Endothelial cell of umbilical vein (primary cell): ENCODE measurements around the gene OSGEP. TPM values are rescaled to one million over a fixed set of nuclear protein-coding genes. Genes with fewer than 3 reads are reported as not detected.

Experiments used
- BruUV-seq: library from RNA; stranded (reverse); fragments of 400-500 nt; replicated peaks from 2 replicates; lab custom pipeline; 2021; lab: Mats Ljungman, UMichigan
- CTCF ChIA-PET: fragments of 300-600, 350-600 bp; sonication (Branson Sonifier 250); formaldehyde crosslinking; loops from one replicate; lab custom pipeline; 2021; ENCODE audit warnings: antibody characterized with exemption, inconsistent platforms; lab: Charles Lee
- POLR2A ChIA-PET: fragments of 300-600, 350-600 bp; sonication (Branson Sonifier 250); formaldehyde crosslinking; loops from one replicate; lab custom pipeline; 2021; ENCODE audit warnings: antibody characterized with exemption, inconsistent platforms; lab: Charles Lee
- DNase-seq: peaks from one replicate; pipeline ENCODE4 v3.0.0-alpha.2; 2011; ENCODE audit warnings: low read depth, low spot score
- FAIRE-seq: peaks from 2 replicates; lab custom pipeline; 2011; peaks lifted over from hg19 to GRCh38; lab: Jason Lieb, UNC
- H2AFZ ChIP-seq: 2 replicates; pipeline ENCODE4 v1.6.0; 2012; ENCODE audit warnings: low read depth, low read length, control low read depth, inconsistent platforms
- H3K27ac ChIP-seq: 2 replicates; pipeline ENCODE4 v1.5.1; 2011; ENCODE audit warnings: low read depth, mild to moderate bottlenecking, control low read depth, low read length, moderate library complexity; ENCODE audit not compliant: insufficient read depth
- H3K27me3 ChIP-seq, 2 experiments: 2 replicates each; pipeline versions ENCODE4 v1.6.0 to v1.6.1; 2011; ENCODE audit warnings: low read length in 2 of 2, mixed read lengths in 1 of 2; ENCODE audit not compliant: control insufficient read depth in 2 of 2, insufficient read depth in 2 of 2
- H3K36me3 ChIP-seq, 2 experiments: 2 replicates in 1 of 2; 3 replicates in 1 of 2; pipeline ENCODE4 v1.5.1; 2011; ENCODE audit warnings: low read length in 2 of 2, mild to moderate bottlenecking in 1 of 2, moderate library complexity in 1 of 2; ENCODE audit not compliant: control insufficient read depth in 2 of 2, insufficient read depth in 2 of 2; ENCODE audit errors: extremely low read depth in 1 of 2
- H3K4me1 ChIP-seq: 3 replicates; pipeline ENCODE4 v1.5.1; 2011; ENCODE audit warnings: mild to moderate bottlenecking, low read length; ENCODE audit not compliant: control insufficient read depth, insufficient read depth; ENCODE audit errors: extremely low read depth
- H3K4me2 ChIP-seq: 2 replicates; pipeline ENCODE4 v1.6.1; 2011; ENCODE audit warnings: low read length, control low read depth, mixed read lengths; ENCODE audit not compliant: insufficient read depth
- H3K4me3 ChIP-seq, 3 experiments: fragments of 200-600 bp in 1 of 3; sonication (generic), shearing (Covaris generic) in 1 of 3; replicated peaks in 1 of 3; 2 replicates each; pipeline ENCODE4 v1.5.1; 2011 to 2016; ENCODE audit warnings: control low read depth in 3 of 3, low read length in 3 of 3, mild to moderate bottlenecking in 2 of 3, inconsistent platforms in 1 of 3, low read depth in 1 of 3, moderate library complexity in 1 of 3; ENCODE audit not compliant: insufficient read depth in 1 of 3
- H3K79me2 ChIP-seq: 2 replicates; pipeline ENCODE4 v1.6.0; 2012; ENCODE audit warnings: low read length, inconsistent platforms; ENCODE audit not compliant: control insufficient read depth, insufficient read depth
- H3K9ac ChIP-seq: replicated peaks from 2 replicates; pipeline ENCODE3; 2011; ENCODE audit warnings: low read length, control low read depth; ENCODE audit not compliant: insufficient read depth; ENCODE audit errors: extremely low read depth
- H3K9me1 ChIP-seq: replicated peaks from 3 replicates; pipeline ENCODE4 v1.6.0; 2011; ENCODE audit warnings: mild to moderate bottlenecking, low read length; ENCODE audit not compliant: control insufficient read depth, insufficient read depth; ENCODE audit errors: extremely low read depth
- H3K9me3 ChIP-seq: replicated peaks from 2 replicates; pipeline ENCODE4 v1.5.1; 2012; ENCODE audit warnings: low read length, inconsistent platforms; ENCODE audit not compliant: control insufficient read depth, insufficient read depth
- H4K20me1 ChIP-seq: replicated peaks from 2 replicates; pipeline ENCODE3; 2011; ENCODE audit warnings: mild to moderate bottlenecking, low read length; ENCODE audit not compliant: control insufficient read depth, insufficient read depth; ENCODE audit errors: extremely low read depth
- EZH2 ChIP-seq: IDR thresholded peaks from 2 replicates; pipeline ENCODE4 v1.6.1; 2012; ENCODE audit warnings: borderline replicate concordance, low read depth, mild to moderate bottlenecking, moderate library complexity, low read length, inconsistent platforms; ENCODE audit not compliant: severe bottlenecking
- FOS ChIP-seq: IDR thresholded peaks from 2 replicates; pipeline ENCODE4 v1.6.1; 2011; ENCODE audit warnings: mild to moderate bottlenecking, low read length, moderate library complexity, borderline replicate concordance; ENCODE audit not compliant: insufficient read depth
- GATA2 ChIP-seq: IDR thresholded peaks from 2 replicates; pipeline ENCODE4 v1.7.0; 2011; ENCODE audit warnings: low read depth, mild to moderate bottlenecking, moderate library complexity, mixed read lengths, low read length; ENCODE audit not compliant: insufficient read length, insufficient read depth
- JUN ChIP-seq: IDR thresholded peaks from 2 replicates; pipeline ENCODE4 v1.6.1; 2011; ENCODE audit warnings: borderline replicate concordance, low read depth; ENCODE audit not compliant: insufficient read length, insufficient read depth
- MYC ChIP-seq: IDR thresholded peaks from one replicate; pipeline ENCODE4 v1.6.1; 2011; ENCODE audit warnings: mild to moderate bottlenecking, low read depth, low read length
- POLR2A ChIP-seq: IDR thresholded peaks from 2 replicates; pipeline ENCODE4 v1.6.1; 2012; ENCODE audit warnings: low read depth, mild to moderate bottlenecking, control low read depth, low read length
- POLR2AphosphoS5 ChIP-seq: IDR thresholded peaks from 2 replicates; pipeline ENCODE4 v1.6.1; 2012; ENCODE audit warnings: low read depth, mild to moderate bottlenecking, control low read depth, low read length, moderate library complexity; ENCODE audit not compliant: insufficient read depth
- dilution Hi-C: fragments of 300-500 bp; cut with MboI; formaldehyde crosslinking; loops from one replicate; pipeline ENCODE4 v1.15.0; 2019; ENCODE audit warnings: low sequenced_read_pairs; ENCODE audit not compliant: extremely low pct_ligation_motif_present
- intact Hi-C: fragments of 100-400 bp; cut with micrococcal nuclease; formaldehyde crosslinking; loops from one replicate; pipeline ENCODE4 v1.10.0; 2022
- polyA plus RNA-seq, 4 experiments: library from polyadenylated mRNA; depleted of rRNA in 3 of 4; stranded (reverse) in 3 of 4; unstranded in 1 of 4; fragments of >200 nt; gene quantifications; 2 replicates each; pipeline versions ENCODE4 v1.2.1 to v1.2.3, GENCODE V29; 2011 to 2012; ENCODE audit warnings: missing spikeins in 1 of 4
- total RNA-seq: library from RNA; stranded (reverse); gene quantifications from 2 replicates; pipeline ENCODE4 v1.2.3, GENCODE V29; 2021
- TF ChIP-seq, protein P1 (sequence below): IDR thresholded peaks from 2 replicates; pipeline ENCODE4 v1.6.1; 2011; ENCODE audit not compliant: insufficient read depth, insufficient read length
- TF ChIP-seq, protein P2 (sequence below), 2 donors: IDR thresholded peaks; 1 replicate in 1 of 2; 2 replicates in 1 of 2; pipeline ENCODE4 v1.5.1; 2011; ENCODE audit warnings: low read length in 2 of 2, mild to moderate bottlenecking in 2 of 2, moderate library complexity in 2 of 2, control low read depth in 1 of 2, inconsistent platforms in 1 of 2, low read depth in 1 of 2; ENCODE audit not compliant: insufficient read depth in 1 of 2; ENCODE audit errors: extremely low read depth in 1 of 2

The OSGEP gene
- total and polyA plus RNA-seq, 2 donors (not counting 3 experiments of a cell fraction or from before 2014, with no cell fraction given) = 41.8 to 100 TPM

- dilution Hi-C loops = no loop called here
- peak overlapping the region; percentile 43 to 78 (median 66) for H3K4me3 ChIP-seq
- H3K9ac ChIP-seq = peak overlapping the region; percentile 76
- no peaks in the 10 kb centered on the region for H4K20me1 ChIP-seq
- DNase-seq (peak; percentile 11), FAIRE-seq (no peak)
- H3K9me1 ChIP-seq = no peaks in the 10 kb centered on the region
- intact Hi-C loops = loop anchor here (1.0 kb wide), 3 partner anchors 9 to 224 kb away; partner anchors contain the start of genes PNP and RNASE4
- peak overlapping the region; percentile 14 for H3K27ac ChIP-seq
- peaks cover 24% of the 10 kb centered on the region for H3K4me1 ChIP-seq
- peak overlapping the region; percentile 83 for H3K4me2 ChIP-seq
- POLR2A ChIA-PET = interaction anchor here (0.9 to 2.4 kb wide), 4 partner anchors 9 to 118 kb away, joined by 3 to 36 read pairs (median 18); partner anchors contain the start of genes PARP2 and PNP
- BruUV-seq = no TSS peak
- peaks cover 29% of the 10 kb centered on the region for H3K79me2 ChIP-seq
- CTCF ChIA-PET = interaction anchor here (0.8 to 1.5 kb wide), 8 partner anchors 12 to 146 kb away, joined by 3 to 16 read pairs (median 4); partner anchors contain the start of gene PARP2
- TF ChIP-seq EZH2 (no peak), JUN (no peak), POLR2AphosphoS5 (no peak), MYC (no peak), GATA2 (no peak), POLR2A (no peak), FOS (no peak)
- TF ChIP-seq, protein P1, sequence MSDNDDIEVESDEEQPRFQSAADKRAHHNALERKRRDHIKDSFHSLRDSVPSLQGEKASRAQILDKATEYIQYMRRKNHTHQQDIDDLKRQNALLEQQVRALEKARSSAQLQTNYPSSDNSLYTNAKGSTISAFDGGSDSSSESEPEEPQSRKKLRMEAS = no peak
- TF ChIP-seq, protein P2, sequence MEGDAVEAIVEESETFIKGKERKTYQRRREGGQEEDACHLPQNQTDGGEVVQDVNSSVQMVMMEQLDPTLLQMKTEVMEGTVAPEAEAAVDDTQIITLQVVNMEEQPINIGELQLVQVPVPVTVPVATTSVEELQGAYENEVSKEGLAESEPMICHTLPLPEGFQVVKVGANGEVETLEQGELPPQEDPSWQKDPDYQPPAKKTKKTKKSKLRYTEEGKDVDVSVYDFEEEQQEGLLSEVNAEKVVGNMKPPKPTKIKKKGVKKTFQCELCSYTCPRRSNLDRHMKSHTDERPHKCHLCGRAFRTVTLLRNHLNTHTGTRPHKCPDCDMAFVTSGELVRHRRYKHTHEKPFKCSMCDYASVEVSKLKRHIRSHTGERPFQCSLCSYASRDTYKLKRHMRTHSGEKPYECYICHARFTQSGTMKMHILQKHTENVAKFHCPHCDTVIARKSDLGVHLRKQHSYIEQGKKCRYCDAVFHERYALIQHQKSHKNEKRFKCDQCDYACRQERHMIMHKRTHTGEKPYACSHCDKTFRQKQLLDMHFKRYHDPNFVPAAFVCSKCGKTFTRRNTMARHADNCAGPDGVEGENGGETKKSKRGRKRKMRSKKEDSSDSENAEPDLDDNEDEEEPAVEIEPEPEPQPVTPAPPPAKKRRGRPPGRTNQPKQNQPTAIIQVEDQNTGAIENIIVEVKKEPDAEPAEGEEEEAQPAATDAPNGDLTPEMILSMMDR (IDR thresholded peaks at IDR 0.05; ENCODE audit: extremely low read depth in 1 of 2, insufficient read depth in 1 of 2, low read depth in 1 of 2, low read length in 2 of 2) = no peak
- H2AFZ ChIP-seq = peak overlapping the region; percentile 19
- peaks cover 11 to 18% of the 10 kb centered on the region in 2 experiments for H3K36me3 ChIP-seq
- peaks cover 2 to 8% of the 10 kb centered on the region in 2 experiments for H3K27me3 ChIP-seq
- no peaks in the 10 kb centered on the region for H3K9me3 ChIP-seq
Observed at GRCh38 chr14:20460458-20461224, 6.0 kb upstream of the OSGEP start.
